ENCODE data around the gene RAB8B.

DNA sequence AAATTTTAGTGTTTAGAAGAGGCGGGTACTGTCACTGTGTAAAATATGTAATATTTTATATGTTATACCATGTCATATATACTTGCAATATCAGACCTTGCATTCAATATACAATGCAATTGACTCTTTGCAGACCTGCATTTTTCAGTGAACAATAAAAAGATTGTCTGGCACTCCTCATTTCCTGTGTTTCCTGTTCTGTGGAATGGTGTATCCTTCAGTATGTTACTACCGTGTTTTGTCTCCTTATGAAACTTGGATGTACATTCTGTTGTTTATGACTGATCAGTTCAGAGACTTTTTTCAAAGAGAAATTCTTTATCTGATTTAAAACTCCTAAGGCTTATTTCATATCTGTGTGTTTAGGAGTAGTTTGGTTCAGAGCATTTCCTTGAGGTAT is 119.5 kb downstream of the RAB8B start:
- TF ChIP-seq, protein P1, sequence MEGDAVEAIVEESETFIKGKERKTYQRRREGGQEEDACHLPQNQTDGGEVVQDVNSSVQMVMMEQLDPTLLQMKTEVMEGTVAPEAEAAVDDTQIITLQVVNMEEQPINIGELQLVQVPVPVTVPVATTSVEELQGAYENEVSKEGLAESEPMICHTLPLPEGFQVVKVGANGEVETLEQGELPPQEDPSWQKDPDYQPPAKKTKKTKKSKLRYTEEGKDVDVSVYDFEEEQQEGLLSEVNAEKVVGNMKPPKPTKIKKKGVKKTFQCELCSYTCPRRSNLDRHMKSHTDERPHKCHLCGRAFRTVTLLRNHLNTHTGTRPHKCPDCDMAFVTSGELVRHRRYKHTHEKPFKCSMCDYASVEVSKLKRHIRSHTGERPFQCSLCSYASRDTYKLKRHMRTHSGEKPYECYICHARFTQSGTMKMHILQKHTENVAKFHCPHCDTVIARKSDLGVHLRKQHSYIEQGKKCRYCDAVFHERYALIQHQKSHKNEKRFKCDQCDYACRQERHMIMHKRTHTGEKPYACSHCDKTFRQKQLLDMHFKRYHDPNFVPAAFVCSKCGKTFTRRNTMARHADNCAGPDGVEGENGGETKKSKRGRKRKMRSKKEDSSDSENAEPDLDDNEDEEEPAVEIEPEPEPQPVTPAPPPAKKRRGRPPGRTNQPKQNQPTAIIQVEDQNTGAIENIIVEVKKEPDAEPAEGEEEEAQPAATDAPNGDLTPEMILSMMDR (IDR thresholded peaks at IDR 0.05), result no peak
- TF ChIP-seq ZFX (IDR thresholded peaks at IDR 0.05; ENCODE audit: borderline replicate concordance), result no peak

All from 22Rv1 (cell line).